Osteoblast (primary cell): Measurements from ENCODE around the gene FBXO47. TPM values are rescaled to one million over a fixed set of nuclear protein-coding genes. Genes with fewer than 3 reads are reported as not detected.
A peak's percentile ranks its signal among the peaks of the same experiment; 100 is the strongest.
"Not testable (repeated sequence)": the region's sequence is repeated elsewhere in the genome, so short reads cannot be mapped to it uniquely, and the experiment has no call there.

Experiments
- DNase-seq: peaks from one replicate; pipeline ENCODE4 v3.0.0; 2011; ENCODE audit warnings: low spot score, mixed read lengths; ENCODE audit not compliant: insufficient read length; ENCODE audit errors: missing footprints
- H2AFZ ChIP-seq: 2 replicates; pipeline ENCODE4 v1.6.0; 2011; ENCODE audit warnings: mild to moderate bottlenecking, low read length
- H3K27ac ChIP-seq: 2 replicates; pipeline ENCODE4 v1.5.1; 2011; ENCODE audit warnings: mild to moderate bottlenecking, low read depth, low read length, moderate library complexity
- H3K27me3 ChIP-seq: 2 replicates; pipeline ENCODE4 v1.6.0; 2012; ENCODE audit warnings: mild to moderate bottlenecking, control low read depth, inconsistent platforms, low read length, moderate library complexity; ENCODE audit not compliant: insufficient read depth
- H3K36me3 ChIP-seq: 2 replicates; pipeline ENCODE4 v1.5.1; 2011; ENCODE audit warnings: mild to moderate bottlenecking, low read length, control low read depth, moderate library complexity; ENCODE audit not compliant: insufficient read depth
- H3K4me1 ChIP-seq: 2 replicates; pipeline ENCODE4 v1.5.1; 2011; ENCODE audit warnings: mild to moderate bottlenecking, low read length, control low read depth, moderate library complexity; ENCODE audit not compliant: insufficient read depth
- H3K4me2 ChIP-seq: 2 replicates; pipeline ENCODE4 v1.6.0; 2011; ENCODE audit warnings: mild to moderate bottlenecking, low read length; ENCODE audit not compliant: insufficient read depth
- H3K4me3 ChIP-seq: fragments of 200-600 bp; sonication (generic); 3 replicates; pipeline ENCODE4 v1.5.1; 2012; ENCODE audit warnings: mild to moderate bottlenecking, low read length, inconsistent platforms; ENCODE audit not compliant: insufficient read depth
- H3K79me2 ChIP-seq: 2 replicates; pipeline ENCODE4 v1.6.0; 2012; ENCODE audit warnings: mild to moderate bottlenecking, low read length, control low read depth, inconsistent platforms; ENCODE audit not compliant: insufficient read depth
- H3K9me3 ChIP-seq: 2 replicates; pipeline ENCODE4 v1.5.1; 2011; ENCODE audit warnings: low read depth, low read length, control low read depth
- H4K20me1 ChIP-seq: 2 replicates; pipeline ENCODE4 v1.6.0; 2012; ENCODE audit warnings: mild to moderate bottlenecking, low read length, control low read depth; ENCODE audit not compliant: insufficient read depth
- total RNA-seq: library from RNA; depleted of rRNA; stranded (reverse); fragments of >200 nt; gene quantifications from 2 replicates; pipeline ENCODE4 v1.2.3, GENCODE V29; 2012
- TF ChIP-seq, protein P1 (sequence below): IDR thresholded peaks from 2 replicates; pipeline ENCODE4 v1.5.1; 2011; ENCODE audit warnings: mild to moderate bottlenecking, low read depth, low read length, moderate library complexity; ENCODE audit errors: extremely low read depth

Gene FBXO47
- total RNA-seq, 1 donor: not detected

- H2AFZ ChIP-seq: no peak overlapping the region
These were observed 27.2 kb downstream of the FBXO47 start for GRCh38 chr17:38939987-38940386.

DNA sequence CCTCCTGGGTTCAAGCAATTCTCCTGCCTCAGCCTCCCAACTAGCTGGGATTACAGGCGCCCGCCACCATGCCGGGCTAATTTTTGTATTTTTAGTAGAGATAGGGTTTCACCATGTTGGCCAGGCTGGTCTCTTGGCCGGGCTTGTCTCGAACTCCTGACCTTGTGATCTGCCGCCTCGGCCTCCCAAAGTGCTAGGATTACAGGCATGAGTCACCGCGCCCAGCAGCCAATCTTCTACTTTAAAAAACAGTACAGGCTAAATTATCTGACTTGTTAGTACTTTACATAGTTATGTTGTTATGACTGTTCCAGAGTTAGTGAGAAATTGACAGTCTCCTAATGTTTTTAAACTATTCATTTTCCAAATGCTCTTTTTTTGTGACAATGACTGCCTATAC, 33.2 kb downstream of the FBXO47 start:
- H3K4me2 ChIP-seq, H3K9me3 ChIP-seq, H3K27me3 ChIP-seq, H3K36me3 ChIP-seq, H4K20me1 ChIP-seq, H3K4me3 ChIP-seq, H3K79me2 ChIP-seq, H3K27ac ChIP-seq, H2AFZ ChIP-seq, H3K4me1 ChIP-seq: not testable (repeated sequence)
- DNase-seq: peak; percentile 82

More at GRCh38 chr17:38939987-38940386, 27.2 kb downstream of the FBXO47 start:
- Histone ChIP-seq H3K27ac (no peak overlapping the region), H4K20me1 (no peaks in the 10 kb centered on the region), H3K9me3 (no peaks in the 10 kb centered on the region), H3K4me2 (no peak overlapping the region), H3K36me3 (no peaks in the 10 kb centered on the region), H3K4me1 (no peaks in the 10 kb centered on the region), H3K4me3 (no peak overlapping the region), H3K27me3 (peaks cover 7% of the 10 kb centered on the region), H3K79me2 (no peaks in the 10 kb centered on the region)
- TF ChIP-seq, protein P1, sequence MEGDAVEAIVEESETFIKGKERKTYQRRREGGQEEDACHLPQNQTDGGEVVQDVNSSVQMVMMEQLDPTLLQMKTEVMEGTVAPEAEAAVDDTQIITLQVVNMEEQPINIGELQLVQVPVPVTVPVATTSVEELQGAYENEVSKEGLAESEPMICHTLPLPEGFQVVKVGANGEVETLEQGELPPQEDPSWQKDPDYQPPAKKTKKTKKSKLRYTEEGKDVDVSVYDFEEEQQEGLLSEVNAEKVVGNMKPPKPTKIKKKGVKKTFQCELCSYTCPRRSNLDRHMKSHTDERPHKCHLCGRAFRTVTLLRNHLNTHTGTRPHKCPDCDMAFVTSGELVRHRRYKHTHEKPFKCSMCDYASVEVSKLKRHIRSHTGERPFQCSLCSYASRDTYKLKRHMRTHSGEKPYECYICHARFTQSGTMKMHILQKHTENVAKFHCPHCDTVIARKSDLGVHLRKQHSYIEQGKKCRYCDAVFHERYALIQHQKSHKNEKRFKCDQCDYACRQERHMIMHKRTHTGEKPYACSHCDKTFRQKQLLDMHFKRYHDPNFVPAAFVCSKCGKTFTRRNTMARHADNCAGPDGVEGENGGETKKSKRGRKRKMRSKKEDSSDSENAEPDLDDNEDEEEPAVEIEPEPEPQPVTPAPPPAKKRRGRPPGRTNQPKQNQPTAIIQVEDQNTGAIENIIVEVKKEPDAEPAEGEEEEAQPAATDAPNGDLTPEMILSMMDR: no peak
- DNase-seq: no peak

DNA sequence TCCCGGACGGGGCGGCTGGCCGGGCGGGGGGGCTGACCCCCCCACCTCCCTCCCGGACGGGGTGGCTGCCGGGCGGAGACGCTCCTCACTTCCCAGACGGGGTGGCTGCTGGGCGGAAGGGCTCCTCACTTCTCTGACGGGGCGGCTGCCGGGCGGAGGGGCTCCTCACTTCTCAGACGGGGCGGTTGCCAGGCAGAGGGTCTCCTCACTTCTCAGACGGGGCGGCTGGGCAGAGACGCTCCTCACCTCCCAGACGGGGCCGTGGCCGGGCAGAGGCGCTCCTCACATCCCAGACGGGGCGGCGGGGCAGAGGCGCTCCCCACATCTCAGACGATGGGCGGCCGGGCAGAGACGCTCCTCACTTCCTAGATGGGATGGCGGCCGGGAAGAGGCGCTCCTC, 36.4 kb downstream of the FBXO47 start:
- H3K4me2 ChIP-seq, H3K9me3 ChIP-seq, DNase-seq, H3K27ac ChIP-seq, H4K20me1 ChIP-seq, H3K27me3 ChIP-seq, H3K79me2 ChIP-seq, H3K4me1 ChIP-seq, H3K36me3 ChIP-seq, H2AFZ ChIP-seq, H3K4me3 ChIP-seq: not testable (repeated sequence)

DNA sequence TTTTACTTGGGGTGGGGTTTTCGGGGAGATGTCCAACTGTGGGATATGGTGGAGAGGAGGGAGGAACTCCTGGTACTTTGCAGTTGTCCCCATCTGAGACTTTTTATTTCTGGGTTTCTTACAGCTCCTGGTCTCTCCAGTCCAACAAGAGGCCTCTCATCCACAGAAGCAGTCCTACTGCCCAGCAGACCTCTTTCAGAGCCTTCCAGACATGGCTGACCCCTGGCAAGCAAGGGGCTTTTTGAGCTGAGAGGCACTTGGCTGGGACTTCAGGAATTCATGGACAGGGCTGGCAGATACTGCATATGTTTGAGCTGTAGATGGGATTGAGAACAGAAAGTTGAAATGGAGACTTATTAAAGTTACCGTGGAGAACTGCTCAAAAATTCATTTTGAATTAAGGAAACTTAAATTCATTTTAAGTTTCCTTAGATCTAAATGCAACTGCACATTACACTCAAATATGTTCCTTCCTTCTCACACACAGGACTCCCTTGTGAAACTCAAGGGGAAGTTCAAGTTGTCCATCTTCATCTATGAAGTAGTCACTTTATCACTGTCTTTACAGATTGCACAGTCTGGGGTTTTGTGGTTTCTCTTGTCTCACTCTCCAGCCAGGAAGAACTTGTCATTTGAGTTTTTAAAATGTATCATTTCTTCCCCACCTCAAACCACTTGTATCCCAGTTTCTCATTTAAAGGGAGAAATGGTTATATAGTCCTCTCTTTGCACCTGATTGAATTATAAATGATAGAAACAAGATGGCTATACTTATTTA, 40.7 kb downstream of the FBXO47 start:
- Histone ChIP-seq H3K27ac (no peak overlapping the region), H4K20me1 (peaks cover 12% of the 10 kb centered on the region), H2AFZ (no peak overlapping the region), H3K4me3 (no peak overlapping the region), H3K27me3 (no peaks in the 10 kb centered on the region), H3K36me3 (peaks cover under 1% of the 10 kb centered on the region), H3K9me3 (no peaks in the 10 kb centered on the region), H3K4me2 (no peak overlapping the region), H3K4me1 (peaks cover 19% of the 10 kb centered on the region), H3K79me2 (no peaks in the 10 kb centered on the region)
- TF ChIP-seq, protein P1: no peak
- no peak for DNase-seq

DNA sequence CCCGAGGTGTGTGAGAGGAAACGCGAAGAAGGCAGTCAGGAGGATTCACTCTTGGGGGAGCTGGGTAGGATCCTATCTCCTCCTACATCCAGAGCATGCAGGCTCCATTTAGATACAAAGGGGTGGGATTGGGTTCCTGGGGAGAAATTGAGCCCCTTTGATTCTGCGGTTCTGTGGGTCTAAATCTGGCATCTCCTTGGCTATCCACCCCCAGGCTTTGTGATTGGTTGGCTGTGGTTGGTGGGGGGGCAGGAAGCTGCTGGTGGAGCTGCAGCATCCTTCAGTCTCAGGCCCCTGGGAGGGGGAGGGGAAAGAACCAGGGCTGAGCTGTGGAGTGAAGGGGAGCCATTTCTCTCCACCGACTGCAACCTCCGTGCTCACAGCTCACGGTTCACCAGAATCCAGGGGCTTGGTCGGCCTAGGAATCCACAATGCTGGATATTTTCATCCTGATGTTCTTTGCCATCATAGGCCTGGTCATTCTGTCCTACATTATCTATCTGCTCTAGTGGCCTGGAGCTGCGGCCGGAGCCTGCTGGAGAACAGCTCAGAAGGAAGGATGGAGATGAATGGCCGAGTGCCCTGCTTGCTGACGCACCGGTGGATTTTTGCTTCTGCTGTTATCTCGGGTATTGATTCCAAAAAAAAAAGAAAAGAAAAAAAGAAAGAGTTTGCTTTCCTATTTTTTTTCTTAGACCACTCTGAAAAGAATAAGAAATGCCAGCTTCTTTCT, 41.8 kb downstream of the FBXO47 start, which contains the start of gene LASP1NB:
Gene LASP1NB, plus strand, starts transcription at position 352 of the 733 bp plus-strand sequence.
- H3K27me3 ChIP-seq: no peaks in the 10 kb centered on the region
- H2AFZ ChIP-seq: no peak within 1 kb of the TSS
- DNase-seq: peak; percentile 76
- TF ChIP-seq, protein P1: no peak
- H3K36me3 ChIP-seq: peaks cover 11% of the 10 kb centered on the region
- no peak within 1 kb of the TSS for H3K27ac ChIP-seq
- no peaks in the 10 kb centered on the region for H3K79me2 ChIP-seq
- peaks cover 20% of the 10 kb centered on the region for H3K4me1 ChIP-seq
- no peak within 1 kb of the TSS for H3K4me2 ChIP-seq
- no peaks in the 10 kb centered on the region for H3K9me3 ChIP-seq
- peaks cover 15% of the 10 kb centered on the region for H4K20me1 ChIP-seq
- H3K4me3 ChIP-seq: no peak within 1 kb of the TSS
